ENCODE results near the gene MMS22L. TPM values are rescaled to one million over a fixed set of nuclear protein-coding genes. Genes with fewer than 3 reads are reported as not detected.
A peak's percentile ranks its signal among the peaks of the same experiment; 100 is the strongest.

MMS22L gene
- total RNA-seq, 2 experiments from 2014 or later: 5.3 to 5.8 TPM

GRCh38 chr6:97186416-97186999, 96.5 kb downstream of the MMS22L start:
- ATAC-seq (ENCODE audit: poor library complexity): peak; percentile 77

GRCh38 chr6:97177905-97178304, 105.1 kb downstream of the MMS22L start:
- Histone ChIP-seq H3K4me3 (ENCODE audit: low read length) (no peak overlapping the region), H3K9me3 (ENCODE audit: control insufficient read depth in 1 of 2, insufficient read depth in 1 of 2, low read length in 2 of 2) (no peaks in the 10 kb centered on the region), H3K4me1 (ENCODE audit: insufficient read depth, low read length) (no peaks in the 10 kb centered on the region), H3K36me3 (ENCODE audit: insufficient read depth, low read length) (peaks cover 3% of the 10 kb centered on the region), H3K27me3 (ENCODE audit: control insufficient read depth in 1 of 2, insufficient read depth in 2 of 2, low read length in 2 of 2) (no peaks in the 10 kb centered on the region), H3K27ac (ENCODE audit: low read depth in 1 of 2, low read length in 2 of 2) (no peak overlapping the region)
- ChIA-PET CTCF (no interaction called here), POLR2A (no interaction called here)
- Mint-ChIP-seq H3K4me1 (ENCODE audit: low read depth) (no peaks in the 10 kb centered on the region), H3K4me3 (no peak overlapping the region), H3K27me3 (no peaks in the 10 kb centered on the region), H3K27ac (no peak overlapping the region), H3K9me3 (no peaks in the 10 kb centered on the region), H3K36me3 (ENCODE audit: low read depth) (peaks cover 52% of the 10 kb centered on the region)
- DNase-seq (no peak), ATAC-seq (ENCODE audit: poor library complexity) (no peak)
- intact Hi-C loops (cut with DNase I, micrococcal nuclease): no loop called here
- no peak for TF ChIP-seq CTCF (IDR thresholded peaks at IDR 0.05)

More at GRCh38 chr6:97186416-97186999, 96.5 kb downstream of the MMS22L start:
- Histone ChIP-seq H3K4me1 (ENCODE audit: insufficient read depth, low read length) (no peaks in the 10 kb centered on the region), H3K9me3 (ENCODE audit: control insufficient read depth in 1 of 2, insufficient read depth in 1 of 2, low read length in 2 of 2) (no peaks in the 10 kb centered on the region), H3K36me3 (ENCODE audit: insufficient read depth, low read length) (no peaks in the 10 kb centered on the region), H3K4me3 (ENCODE audit: low read length) (no peak overlapping the region), H3K27me3 (ENCODE audit: control insufficient read depth in 1 of 2, insufficient read depth in 2 of 2, low read length in 2 of 2) (no peaks in the 10 kb centered on the region), H3K27ac (ENCODE audit: low read depth in 1 of 2, low read length in 2 of 2) (no peak overlapping the region)
- H3K36me3 Mint-ChIP-seq (ENCODE audit: low read depth): peaks cover under 1% of the 10 kb centered on the region
- H3K27ac Mint-ChIP-seq: no peak overlapping the region
- H3K4me3 Mint-ChIP-seq: no peak overlapping the region
- no peaks in the 10 kb centered on the region for H3K27me3 Mint-ChIP-seq
- H3K9me3 Mint-ChIP-seq: no peaks in the 10 kb centered on the region
- peak; percentile 97 for TF ChIP-seq CTCF (IDR thresholded peaks at IDR 0.05)
- intact Hi-C loops (cut with DNase I, micrococcal nuclease): loop anchor here (1.0 to 5.0 kb wide), 4 partner anchors 208 to 1932 kb away; no protein-coding TSS in a partner anchor
- ChIA-PET POLR2A (no interaction called here), CTCF (interaction anchor here (0.9 to 1.2 kb wide), 3 partner anchors 13 to 1933 kb away, joined by 3 to 6 read pairs (median 3); no protein-coding TSS in a partner anchor)
- DNase-seq: peak; percentile 36 to 77 (median 56)
- H3K4me1 Mint-ChIP-seq (ENCODE audit: low read depth): no peaks in the 10 kb centered on the region

GRCh38 chr6:97176468-97176867, 106.5 kb downstream of the MMS22L start:
- CTCF ChIA-PET: no interaction called here

More at GRCh38 chr6:97176468-97176867, 106.5 kb downstream of the MMS22L start:
- Histone ChIP-seq H3K4me1 (ENCODE audit: insufficient read depth, low read length) (no peaks in the 10 kb centered on the region), H3K4me3 (ENCODE audit: low read length) (no peak overlapping the region), H3K27me3 (ENCODE audit: control insufficient read depth in 1 of 2, insufficient read depth in 2 of 2, low read length in 2 of 2) (no peaks in the 10 kb centered on the region), H3K9me3 (ENCODE audit: control insufficient read depth in 1 of 2, insufficient read depth in 1 of 2, low read length in 2 of 2) (no peaks in the 10 kb centered on the region), H3K27ac (ENCODE audit: low read depth in 1 of 2, low read length in 2 of 2) (no peak overlapping the region), H3K36me3 (ENCODE audit: insufficient read depth, low read length) (peaks cover 9% of the 10 kb centered on the region)
- Mint-ChIP-seq H3K36me3 (ENCODE audit: low read depth) (peaks cover 65% of the 10 kb centered on the region), H3K27me3 (no peaks in the 10 kb centered on the region), H3K27ac (no peak overlapping the region), H3K4me3 (no peak overlapping the region), H3K9me3 (no peaks in the 10 kb centered on the region), H3K4me1 (ENCODE audit: low read depth) (no peaks in the 10 kb centered on the region)
- POLR2A ChIA-PET: no interaction called here
- intact Hi-C loops (cut with DNase I, micrococcal nuclease): no loop called here
- no peak for ATAC-seq (ENCODE audit: poor library complexity)
- TF ChIP-seq CTCF (IDR thresholded peaks at IDR 0.05): no peak
- DNase-seq: no peak

All from CD4-positive, alpha-beta T cell (primary cell).